Progenitor cell of endocrine pancreas (in vitro differentiated cells): ENCODE data around the gene ENGASE. TPM values are rescaled to one million over a fixed set of nuclear protein-coding genes. Genes with fewer than 3 reads are reported as not detected.

ENCODE experiments used
- DNase-seq: peaks from one replicate; pipeline ENCODE4 v3.0.0; 2021; ENCODE audit warnings: low spot score; ENCODE audit not compliant: unreplicated experiment
- H3K27ac Mint-ChIP-seq: 2 replicates; pipeline ENCODE4 v1.8.0; 2021; ENCODE audit warnings: mild to moderate bottlenecking, moderate library complexity, mixed read lengths
- H3K27me3 Mint-ChIP-seq: 2 replicates; pipeline ENCODE4 v1.8.0; 2021; ENCODE audit warnings: mixed read lengths
- H3K36me3 Mint-ChIP-seq: 2 replicates; pipeline ENCODE4 v1.8.0; 2022; ENCODE audit warnings: mixed read lengths; ENCODE audit not compliant: insufficient read depth
- H3K4me1 Mint-ChIP-seq: 2 replicates; pipeline ENCODE4 v1.8.0; 2021; ENCODE audit warnings: low read depth, mixed read lengths
- H3K4me3 Mint-ChIP-seq: 2 replicates; pipeline ENCODE4 v1.8.0; 2021; ENCODE audit warnings: low read depth, mild to moderate bottlenecking, moderate library complexity, mixed read lengths
- H3K9me3 Mint-ChIP-seq: 2 replicates; pipeline ENCODE4 v1.8.0; 2021; ENCODE audit warnings: low read depth, mixed read lengths
- total RNA-seq: library from RNA; stranded (reverse); gene quantifications from 2 replicates; pipeline ENCODE4 v1.2.1, GENCODE V29; 2021
- TF ChIP-seq, protein P1 (sequence below): fragments of 200-600 bp; sonication (generic); IDR thresholded peaks from one replicate; pipeline ENCODE4 v1.5.0; 2021; ENCODE audit warnings: antibody characterized with exemption, mild to moderate bottlenecking; ENCODE audit not compliant: unreplicated experiment

ENGASE gene
- total RNA-seq, 1 donor from 2014 or later: 52.4 TPM

DNA sequence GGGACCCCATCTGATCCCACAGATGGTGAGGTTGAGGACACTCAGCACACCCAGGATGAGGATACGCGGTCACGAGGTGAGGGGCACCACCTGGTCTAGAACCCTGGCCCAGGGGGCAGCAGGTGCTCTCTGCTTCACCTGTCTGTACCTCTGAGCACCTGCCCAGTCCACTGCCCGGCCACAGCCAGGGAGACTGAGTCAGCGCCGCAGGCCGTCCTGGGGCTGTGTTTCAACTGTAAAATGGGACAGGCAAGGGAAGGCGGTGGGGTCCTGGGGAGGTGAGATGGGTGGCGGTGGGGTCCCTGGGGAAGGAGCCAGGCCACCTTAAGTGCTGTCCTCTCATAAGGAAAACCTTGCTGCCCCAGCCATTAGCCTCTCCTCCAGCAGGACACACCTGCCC is 60.4 kb downstream of the ENGASE start:
- H3K36me3 Mint-ChIP-seq: no peaks in the 10 kb centered on the region
- no peak overlapping the region for H3K27ac Mint-ChIP-seq
- H3K4me1 Mint-ChIP-seq: peaks cover 1% of the 10 kb centered on the region
- TF ChIP-seq, protein P1, sequence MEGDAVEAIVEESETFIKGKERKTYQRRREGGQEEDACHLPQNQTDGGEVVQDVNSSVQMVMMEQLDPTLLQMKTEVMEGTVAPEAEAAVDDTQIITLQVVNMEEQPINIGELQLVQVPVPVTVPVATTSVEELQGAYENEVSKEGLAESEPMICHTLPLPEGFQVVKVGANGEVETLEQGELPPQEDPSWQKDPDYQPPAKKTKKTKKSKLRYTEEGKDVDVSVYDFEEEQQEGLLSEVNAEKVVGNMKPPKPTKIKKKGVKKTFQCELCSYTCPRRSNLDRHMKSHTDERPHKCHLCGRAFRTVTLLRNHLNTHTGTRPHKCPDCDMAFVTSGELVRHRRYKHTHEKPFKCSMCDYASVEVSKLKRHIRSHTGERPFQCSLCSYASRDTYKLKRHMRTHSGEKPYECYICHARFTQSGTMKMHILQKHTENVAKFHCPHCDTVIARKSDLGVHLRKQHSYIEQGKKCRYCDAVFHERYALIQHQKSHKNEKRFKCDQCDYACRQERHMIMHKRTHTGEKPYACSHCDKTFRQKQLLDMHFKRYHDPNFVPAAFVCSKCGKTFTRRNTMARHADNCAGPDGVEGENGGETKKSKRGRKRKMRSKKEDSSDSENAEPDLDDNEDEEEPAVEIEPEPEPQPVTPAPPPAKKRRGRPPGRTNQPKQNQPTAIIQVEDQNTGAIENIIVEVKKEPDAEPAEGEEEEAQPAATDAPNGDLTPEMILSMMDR: no peak
- peaks cover 6% of the 10 kb centered on the region for H3K27me3 Mint-ChIP-seq
- H3K9me3 Mint-ChIP-seq: no peaks in the 10 kb centered on the region
- no peak for DNase-seq
- H3K4me3 Mint-ChIP-seq: no peak overlapping the region

- TF ChIP-seq, protein P1: no peak
- H3K9me3 Mint-ChIP-seq: no peaks in the 10 kb centered on the region
- no peak overlapping the region for H3K4me3 Mint-ChIP-seq
- H3K27ac Mint-ChIP-seq: no peak overlapping the region
- H3K4me1 Mint-ChIP-seq: peaks cover 1% of the 10 kb centered on the region
- peaks cover 7% of the 10 kb centered on the region for H3K27me3 Mint-ChIP-seq
- H3K36me3 Mint-ChIP-seq: no peaks in the 10 kb centered on the region
- no peak for DNase-seq
These were observed 61.2 kb downstream of the ENGASE start for GRCh38 chr17:79135628-79136405.

Other genes starting within 250 kb of the ENGASE start
- 54.1 and 54.9 TPM in 2 replicates for gene USP36, start 234.0 kb upstream of the ENGASE start, total RNA-seq
- 2.3 and 2.6 TPM in 2 replicates for gene CEP295NL, start 171.6 kb upstream of the ENGASE start, total RNA-seq
- gene TIMP2, start 149.4 kb upstream of the ENGASE start, total RNA-seq: 50.9 and 51.4 TPM in 2 replicates
- 69.5 and 72.5 TPM in 2 replicates for gene LGALS3BP, start 94.9 kb upstream of the ENGASE start, total RNA-seq
- 59.0 and 66.3 TPM in 2 replicates for gene CANT1, start 65.1 kb upstream of the ENGASE start, total RNA-seq
- gene C1QTNF1, start 50.7 kb upstream of the ENGASE start, total RNA-seq: 0.67 and 2.0 TPM in 2 replicates